Measurements from ENCODE around the gene PDE4A.

The PDE4A gene

GRCh38 chr19:10513223-10513622 is 92.9 kb downstream of the PDE4A start:
- no peak for DNase-seq (ENCODE audit: low read depth)

GRCh38 chr19:10514211-10515145 is 94.1 kb downstream of the PDE4A start:
- DNase-seq (ENCODE audit: low read depth): no peak
- no peak for TF ChIP-seq CTCF (IDR thresholded peaks at IDR 0.05; ENCODE audit: control insufficient read depth, extremely low read depth, insufficient read depth)
- H3K4me3 ChIP-seq (ENCODE audit: low read depth, low read length): no peak overlapping the region

More at GRCh38 chr19:10513223-10513622, 92.9 kb downstream of the PDE4A start:
- no peak for TF ChIP-seq CTCF (IDR thresholded peaks at IDR 0.05; ENCODE audit: control insufficient read depth, extremely low read depth, insufficient read depth)
- H3K4me3 ChIP-seq (ENCODE audit: low read depth, low read length): no peak overlapping the region

- no peak overlapping the region for H3K4me3 ChIP-seq (ENCODE audit: low read depth, low read length)
- no peak for TF ChIP-seq CTCF (IDR thresholded peaks at IDR 0.05; ENCODE audit: control insufficient read depth, extremely low read depth, insufficient read depth)
- no peak for DNase-seq (ENCODE audit: low read depth)
Observed at GRCh38 chr19:10516064-10516385, 95.7 kb downstream of the PDE4A start.

- no peak for DNase-seq (ENCODE audit: low read depth)
- H3K4me3 ChIP-seq (ENCODE audit: low read depth, low read length): no peak overlapping the region
- no peak for TF ChIP-seq CTCF (IDR thresholded peaks at IDR 0.05; ENCODE audit: control insufficient read depth, extremely low read depth, insufficient read depth)
Observed at GRCh38 chr19:10516671-10517286, 96.4 kb downstream of the PDE4A start.

- no peak within 1 kb of the TSS for H3K4me3 ChIP-seq (ENCODE audit: low read depth, low read length)
- DNase-seq (ENCODE audit: low read depth): no peak
- TF ChIP-seq CTCF (IDR thresholded peaks at IDR 0.05; ENCODE audit: control insufficient read depth, extremely low read depth, insufficient read depth): no peak
Observed at GRCh38 chr19:10517361-10517759, 97.0 kb downstream of the PDE4A start, which contains the start of gene S1PR5. S1PR5 (minus strand) TSS chr19:10517447; CDS start chr19:10515011, 2,436 bp downstream.

GRCh38 chr19:10517760-10518443 is 97.6 kb downstream of the PDE4A start:
- no peak for DNase-seq (ENCODE audit: low read depth)
- no peak for TF ChIP-seq CTCF (IDR thresholded peaks at IDR 0.05; ENCODE audit: control insufficient read depth, extremely low read depth, insufficient read depth)
- H3K4me3 ChIP-seq (ENCODE audit: low read depth, low read length): no peak overlapping the region

All from LNCaP clone FGC (cell line).